HG02973 (cell line): ENCODE results near the gene ADAMTS10.
"Not testable (repeated sequence)": the region's sequence is repeated elsewhere in the genome, so short reads cannot be mapped to it uniquely, and the experiment has no call there.

ENCODE experiments used
- ATAC-seq: cut with Tn5 transposase; IDR thresholded peaks from one replicate; pipeline ENCODE4 v1.9.1; 2021; ENCODE audit warnings: moderate library complexity; ENCODE audit not compliant: unreplicated experiment

Gene ADAMTS10

GRCh38 chr19:8566855-8567254 lies 43.7 kb downstream of the ADAMTS10 start:
- ATAC-seq, result no peak

GRCh38 chr19:8564866-8565265 lies 45.6 kb downstream of the ADAMTS10 start:
- not testable (repeated sequence) for ATAC-seq

DNA sequence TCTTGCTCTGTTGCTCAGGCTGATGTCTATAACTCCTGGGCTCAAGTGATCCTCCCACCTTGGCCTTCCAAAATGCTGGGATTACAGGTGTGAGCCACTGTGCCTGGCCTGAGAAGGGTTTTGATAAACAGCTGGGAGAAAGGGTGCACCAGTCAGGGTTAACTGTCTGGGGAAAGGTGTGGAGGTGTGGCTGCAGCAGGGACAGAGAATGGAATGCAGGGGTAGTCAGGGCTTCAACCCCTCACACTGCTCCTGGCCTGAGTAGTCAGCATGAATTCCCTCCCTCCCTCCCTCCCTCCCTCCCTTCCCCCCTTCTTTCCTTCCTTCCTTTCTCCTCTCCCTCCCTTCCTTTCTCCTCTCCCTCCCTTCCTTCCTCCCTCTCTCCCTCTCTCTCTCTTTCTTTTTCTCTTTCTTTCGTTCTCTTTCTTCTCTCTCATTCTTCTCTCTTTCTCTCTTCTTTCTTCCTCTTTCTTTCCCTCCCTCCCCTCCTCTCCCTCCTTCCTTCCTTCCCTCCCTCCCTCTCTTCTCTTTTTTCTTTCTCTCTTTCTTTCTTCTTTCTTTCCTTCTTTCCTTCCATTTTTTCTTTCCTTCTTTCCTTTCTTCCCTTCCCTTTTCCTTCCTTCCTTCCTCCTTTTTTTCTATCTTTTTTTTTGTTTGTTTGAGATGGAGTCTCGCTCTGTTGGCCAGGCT lies 49.3 kb downstream of the ADAMTS10 start:
- ATAC-seq, result no peak

- ATAC-seq, result no peak
Measured at GRCh38 chr19:8558325-8558724, 52.2 kb downstream of the ADAMTS10 start.

DNA sequence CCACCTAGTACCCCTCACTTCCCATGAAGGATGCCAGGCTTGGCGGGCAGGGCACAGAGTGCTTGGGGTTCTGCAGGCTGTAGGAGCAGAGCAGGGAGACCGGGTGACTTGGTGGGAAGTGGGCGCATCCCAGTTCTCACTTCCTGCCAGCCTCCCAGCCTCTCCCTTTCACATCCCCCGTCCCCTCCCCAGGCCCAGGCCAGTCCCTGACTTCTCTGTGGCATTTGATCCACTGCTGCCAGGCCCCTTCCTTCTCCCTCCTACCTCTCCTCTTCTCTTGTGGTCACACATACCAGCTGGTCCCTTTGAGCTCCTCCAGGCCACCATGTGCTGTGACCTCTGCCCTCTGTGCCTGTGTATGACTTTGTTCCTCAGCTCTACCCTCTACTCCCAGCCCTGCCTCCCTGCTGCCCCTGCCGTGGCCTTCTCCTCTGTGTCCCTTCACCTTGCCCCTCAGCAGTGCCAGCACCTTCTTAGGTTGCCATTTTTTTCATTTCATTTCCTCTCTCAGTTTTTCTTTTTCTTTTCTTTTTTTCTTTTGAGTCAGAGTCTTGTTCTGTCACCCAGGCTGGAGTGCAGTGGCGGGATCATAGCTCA lies 52.8 kb downstream of the ADAMTS10 start:
- no peak for ATAC-seq

DNA sequence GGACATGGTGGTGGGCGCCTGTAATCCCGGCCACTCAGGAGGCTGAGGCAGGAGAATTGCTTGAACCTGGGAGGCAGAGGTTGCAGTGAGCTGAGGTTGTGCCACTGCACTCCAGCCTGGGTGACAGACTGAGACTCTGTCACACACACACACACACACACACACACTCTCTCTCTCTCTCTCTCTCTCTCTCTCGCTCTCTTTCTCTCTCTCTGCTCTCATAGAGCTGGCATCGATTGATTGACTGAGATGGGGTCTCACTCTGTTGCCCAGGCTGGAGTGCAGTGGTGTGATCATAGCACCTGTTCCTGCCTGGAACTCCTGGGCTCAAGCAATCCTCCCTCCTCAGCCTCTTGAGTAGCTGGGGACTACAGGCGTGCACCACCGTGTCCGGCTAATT lies 56.8 kb downstream of the ADAMTS10 start:
- ATAC-seq, result not testable (repeated sequence)

DNA sequence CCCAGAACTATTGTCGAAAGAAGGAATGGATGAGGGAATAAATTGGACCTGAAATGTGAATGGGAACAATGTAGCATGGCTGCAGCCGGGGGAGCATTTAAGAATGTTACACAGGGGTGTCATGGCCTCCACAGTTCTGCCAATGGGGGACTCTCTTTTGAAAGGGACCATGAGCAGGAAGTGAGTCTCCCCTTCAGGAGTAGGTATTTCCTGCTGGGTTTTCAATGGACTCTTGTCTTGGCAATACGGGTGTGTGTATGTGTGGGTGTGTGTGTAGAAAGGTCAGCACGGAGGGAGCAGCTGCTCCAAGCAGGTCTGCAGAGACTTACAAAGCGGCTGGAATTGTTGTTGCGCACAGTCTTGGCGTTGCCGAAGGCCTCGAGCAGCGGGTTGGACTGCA lies 57.7 kb downstream of the ADAMTS10 start:
- ATAC-seq, result no peak

DNA sequence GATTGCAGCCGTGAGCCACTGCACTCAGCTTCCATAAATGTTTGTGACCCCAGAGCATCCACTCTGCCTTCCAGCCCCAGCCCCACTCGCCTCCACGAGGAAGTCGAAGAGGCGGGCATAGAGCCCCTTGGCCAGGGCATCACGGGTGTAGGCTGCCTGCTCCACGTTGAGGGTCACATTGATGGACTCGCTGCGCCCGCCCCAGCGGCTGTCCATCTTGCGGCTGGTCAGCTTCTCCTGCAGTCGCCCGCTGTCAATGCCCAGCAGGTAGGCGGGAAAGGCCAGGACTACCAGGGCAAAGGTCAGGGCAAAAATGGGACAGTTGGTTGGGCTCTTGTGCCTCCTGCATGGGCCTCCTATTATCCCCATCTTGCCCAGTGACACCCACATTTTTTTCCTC lies 60.4 kb downstream of the ADAMTS10 start:
- ATAC-seq, result no peak

- ATAC-seq, result no peak
Measured at GRCh38 chr19:8545743-8546142, 64.8 kb downstream of the ADAMTS10 start.

DNA sequence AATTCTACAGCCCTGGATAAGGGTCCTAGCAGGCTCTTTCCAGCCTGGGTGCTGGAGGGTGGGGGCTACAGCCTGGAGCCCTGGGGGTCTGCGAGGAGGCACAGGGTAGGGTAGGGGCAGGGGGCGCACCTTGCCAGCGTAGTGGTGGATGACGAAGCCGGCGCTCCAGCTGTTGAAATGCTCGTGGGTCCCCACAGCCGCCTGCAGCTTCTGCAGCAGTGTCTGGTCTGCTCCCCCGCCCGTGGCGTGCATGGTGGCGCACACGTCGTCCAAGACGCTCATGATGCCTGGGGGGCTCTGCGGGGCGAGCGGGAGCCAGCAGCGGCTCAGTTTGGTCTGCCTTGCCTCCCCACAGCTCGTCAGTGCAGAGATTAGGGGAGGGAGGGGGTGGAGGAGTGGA lies 66.3 kb downstream of the ADAMTS10 start:
- no peak for ATAC-seq

DNA sequence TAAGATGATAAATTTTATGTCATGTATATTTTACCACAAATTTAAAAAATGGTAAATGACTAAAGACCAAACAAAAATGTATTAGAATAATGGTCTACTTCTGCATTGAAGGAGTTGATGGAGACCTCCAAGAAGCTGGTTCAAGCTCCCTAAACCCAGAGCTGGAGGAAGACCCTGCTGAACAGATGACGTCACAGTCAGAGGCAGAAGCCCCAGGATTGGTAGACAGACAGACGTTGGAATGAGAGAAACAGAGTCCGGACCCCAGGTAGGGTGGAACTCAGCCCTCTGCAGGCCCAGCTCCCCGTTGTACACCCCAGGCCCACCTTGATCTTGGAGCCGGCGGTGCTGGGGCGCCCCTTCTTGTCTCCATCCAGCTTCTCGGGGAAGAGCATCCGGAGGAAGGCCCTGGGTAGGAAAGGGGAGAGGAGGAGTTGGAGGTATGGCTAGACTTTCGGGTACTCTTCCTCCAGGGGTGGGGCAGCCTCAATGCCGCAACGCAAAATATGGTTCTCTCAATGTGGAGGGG lies 70.8 kb downstream of the ADAMTS10 start:
- no peak for ATAC-seq

DNA sequence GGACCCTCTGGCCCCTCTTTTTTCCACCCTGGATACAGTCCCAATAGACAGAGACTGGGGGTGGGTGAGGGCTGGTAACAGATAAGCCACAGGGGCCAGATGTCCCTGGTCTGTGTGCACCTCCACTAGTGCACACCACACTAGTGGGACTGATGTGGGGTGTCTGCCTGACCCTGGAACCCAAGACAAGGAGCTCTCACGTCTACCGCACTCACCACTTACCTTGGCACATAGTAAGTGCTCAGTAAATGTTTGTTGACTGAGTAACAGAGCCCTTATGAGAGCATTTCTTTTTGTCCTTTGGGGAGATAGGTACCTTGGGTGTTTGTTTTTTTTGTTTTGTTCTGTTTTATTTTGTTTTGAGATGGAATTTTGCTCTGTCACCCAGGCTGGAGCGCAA lies 73.4 kb downstream of the ADAMTS10 start:
- no peak for ATAC-seq

GRCh38 chr19:8536282-8536681 lies 74.2 kb downstream of the ADAMTS10 start:
- no peak for ATAC-seq

- no peak for ATAC-seq
Measured at GRCh38 chr19:8532225-8532624, 78.3 kb downstream of the ADAMTS10 start.

- no peak for ATAC-seq
Measured at GRCh38 chr19:8531470-8531869, 79.0 kb downstream of the ADAMTS10 start.
